HUDEP-2 (cell line): ENCODE data around the gene WBP2NL.
A peak's percentile ranks its signal among the peaks of the same experiment; 100 is the strongest.

Experiments
- DNase-seq, 76 experiments: peaks; one replicate each; lab custom pipeline; 2025; ENCODE audit not compliant: unreplicated experiment in 76 of 76; lab: John Stamatoyannopoulos, UW

WBP2NL gene

DNA sequence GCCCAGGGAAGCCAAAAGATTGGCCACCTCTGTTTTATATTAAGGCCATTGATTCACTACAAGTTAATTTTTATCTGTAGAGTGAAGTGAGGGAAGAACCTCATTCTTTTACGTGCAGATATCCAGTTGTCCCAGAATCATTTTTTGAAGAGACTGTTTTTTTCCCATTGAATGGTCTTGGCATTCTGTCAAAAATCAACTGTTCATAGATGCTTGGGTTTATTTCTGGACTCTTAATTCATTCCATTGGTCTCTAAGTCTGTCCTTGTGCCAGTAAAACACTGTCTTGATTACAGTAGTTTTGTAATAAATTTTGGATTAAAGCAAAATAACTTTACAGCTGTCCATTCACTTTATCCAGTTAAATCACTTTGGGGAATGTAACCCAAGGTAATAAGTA lies 26.8 kb downstream of the WBP2NL start:
- DNase-seq: no peak

DNA sequence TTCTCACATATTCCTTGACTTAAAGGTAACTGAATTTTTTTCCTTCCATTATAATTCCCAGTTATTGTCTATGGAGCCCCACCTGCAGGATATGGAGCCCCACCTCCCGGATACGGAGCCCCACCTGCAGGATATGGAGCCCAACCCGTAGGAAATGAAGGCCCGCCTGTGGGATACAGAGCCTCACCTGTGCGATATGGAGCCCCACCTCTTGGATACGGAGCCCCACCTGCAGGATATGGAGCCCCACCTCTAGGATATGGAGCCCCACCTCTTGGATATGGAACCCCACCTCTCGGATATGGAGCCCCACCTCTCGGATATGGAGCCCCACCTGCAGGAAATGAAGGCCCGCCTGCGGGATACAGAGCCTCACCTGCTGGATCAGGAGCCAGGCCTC lies 28.1 kb downstream of the WBP2NL start:
- DNase-seq: no peak

DNA sequence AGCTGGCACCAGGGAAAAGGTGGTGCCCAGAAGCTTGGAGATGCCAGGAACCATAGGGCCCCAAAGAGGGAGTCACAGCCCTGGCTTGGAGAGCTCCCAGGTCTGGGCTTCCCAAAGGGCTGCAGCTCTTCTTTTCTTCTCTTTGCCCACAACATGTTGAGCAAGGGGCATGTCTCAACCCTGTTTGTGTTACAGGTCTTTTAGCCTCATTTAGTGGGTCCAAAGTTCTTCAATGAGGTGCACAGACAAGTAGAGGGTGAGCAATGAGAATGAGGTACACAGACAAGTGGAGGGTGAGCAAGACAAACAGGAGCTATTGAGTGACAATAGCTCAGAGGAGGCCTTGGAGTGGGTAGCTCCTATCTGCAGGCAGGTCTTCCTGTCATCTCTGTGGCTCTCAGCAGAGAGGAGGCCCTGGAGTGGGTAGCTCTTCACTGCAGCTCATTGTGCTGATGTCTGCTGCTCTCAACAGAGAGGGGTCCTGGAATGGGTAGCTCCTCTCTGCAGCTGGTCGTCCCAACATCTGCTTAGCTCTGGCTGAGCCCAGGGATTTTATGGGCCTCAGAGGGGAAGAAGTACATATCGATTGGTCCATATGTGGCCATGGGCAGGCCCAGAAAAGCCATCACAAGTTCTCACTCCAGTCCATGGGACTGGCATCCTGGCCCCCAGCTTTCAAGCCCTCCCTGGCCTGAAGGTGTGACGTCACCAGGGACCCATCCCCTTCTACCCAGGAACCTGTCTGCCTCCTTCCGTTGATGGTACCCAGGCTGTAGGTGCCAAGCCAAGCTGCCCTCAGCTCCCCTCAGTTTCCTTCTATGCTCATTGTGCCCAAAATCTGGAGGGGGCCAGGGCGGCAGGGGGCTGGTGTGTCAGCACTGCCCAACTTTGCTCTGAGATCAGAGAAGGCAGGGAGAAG lies 34.9 kb downstream of the WBP2NL start:
- DNase-seq: no peak

DNA sequence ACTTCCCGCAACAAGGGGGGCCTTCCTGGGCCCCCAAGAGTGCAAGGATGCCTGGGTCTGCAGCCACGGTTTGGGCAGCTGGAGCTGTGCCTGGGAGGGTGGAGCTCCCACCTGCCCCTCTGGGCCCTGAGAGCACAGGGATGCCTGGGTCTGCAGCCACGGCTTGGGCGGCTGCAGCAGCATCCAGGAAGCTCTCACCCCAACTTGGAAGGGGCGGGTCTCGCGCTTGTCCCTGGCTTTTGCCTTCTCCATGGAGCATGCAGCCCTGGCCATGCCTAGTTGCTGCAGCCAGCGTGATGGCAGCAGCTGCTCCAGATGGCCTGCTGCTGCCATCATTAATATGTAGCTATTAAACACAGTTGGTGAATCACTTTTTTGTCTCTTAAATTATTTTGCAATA lies 36.7 kb downstream of the WBP2NL start:
- DNase-seq: no peak

DNA sequence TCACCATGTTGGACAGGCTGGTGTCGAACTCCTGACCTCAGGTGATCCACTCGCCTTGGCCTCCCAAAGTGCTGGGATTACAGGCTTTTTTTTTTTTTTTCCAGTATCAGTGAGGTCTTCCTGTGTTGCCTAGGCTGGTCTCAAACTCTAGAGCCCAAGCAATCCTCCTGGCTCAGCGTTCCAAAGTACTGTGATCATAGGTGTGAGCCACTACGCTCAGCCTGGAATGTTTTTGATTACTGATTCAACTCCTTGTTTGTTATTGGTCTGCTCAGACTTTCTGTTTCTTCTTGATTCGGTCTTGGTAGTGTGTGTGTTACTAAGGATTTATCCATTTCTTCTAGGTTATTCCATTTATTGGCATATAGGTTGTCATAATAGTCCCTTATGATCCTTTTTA lies 40.7 kb downstream of the WBP2NL start:
- no peak for DNase-seq

DNA sequence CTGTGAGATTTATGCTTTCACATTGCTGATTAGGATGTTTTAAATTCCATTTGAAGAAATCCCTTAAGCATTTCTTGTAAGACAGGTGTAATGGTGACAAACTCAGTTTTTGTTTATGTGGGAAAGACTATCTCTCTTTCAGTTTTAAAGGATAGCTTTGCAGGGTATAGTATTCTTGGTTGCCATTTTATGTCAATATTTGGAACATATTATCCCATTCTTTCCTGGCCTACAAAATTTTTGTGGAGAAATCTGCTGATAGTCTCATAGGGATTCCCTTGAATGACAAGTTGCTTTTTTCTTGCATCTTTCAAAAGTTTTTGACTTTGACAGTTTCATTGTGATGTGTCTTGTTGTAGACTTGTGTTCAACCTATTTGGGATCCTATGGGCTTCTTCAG lies 43.2 kb downstream of the WBP2NL start:
- DNase-seq: no peak

DNA sequence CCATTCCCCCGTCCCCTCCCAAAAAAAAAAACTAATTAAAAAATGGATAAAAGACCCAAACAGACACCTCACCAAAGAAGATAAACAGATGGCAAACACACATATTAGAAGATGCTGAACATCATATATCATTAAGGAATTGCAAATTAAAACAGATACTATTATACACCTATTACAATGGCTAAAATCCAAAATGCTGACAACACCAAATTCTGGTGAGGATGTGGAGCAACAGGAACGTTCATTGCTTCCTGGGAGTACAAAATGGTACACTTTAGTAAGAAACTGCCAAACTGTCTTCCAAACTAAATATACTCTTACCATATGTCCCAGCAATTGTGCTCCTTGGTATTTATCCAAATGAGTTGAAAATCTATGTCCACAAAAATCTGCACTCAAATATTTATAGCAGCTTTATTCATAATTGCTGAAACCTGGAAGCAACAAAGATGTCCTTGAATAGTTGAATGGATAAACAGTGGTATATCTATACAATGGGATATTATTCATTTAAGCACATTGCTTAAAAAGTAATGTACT lies 52.1 kb downstream of the WBP2NL start:
- no peak for DNase-seq

DNA sequence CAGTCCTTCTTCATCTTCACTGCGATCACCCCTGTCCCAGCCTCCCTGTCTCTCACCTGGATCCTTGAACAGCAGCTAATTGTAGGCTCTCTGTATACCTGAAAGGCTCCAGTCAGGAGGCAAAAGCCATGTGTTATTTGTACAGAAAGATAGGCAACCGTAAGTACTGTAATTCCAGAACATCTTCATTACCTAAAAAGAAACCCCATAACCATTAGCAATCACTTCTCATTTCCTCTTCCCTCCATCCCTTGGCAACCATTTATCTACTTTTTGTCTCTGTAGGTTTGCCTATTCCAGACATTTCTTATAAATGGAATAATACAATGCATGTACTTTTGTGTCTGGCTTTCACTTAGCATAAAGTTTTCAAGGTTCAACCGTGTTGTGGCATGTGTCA lies 54.2 kb downstream of the WBP2NL start:
- DNase-seq: no peak

DNA sequence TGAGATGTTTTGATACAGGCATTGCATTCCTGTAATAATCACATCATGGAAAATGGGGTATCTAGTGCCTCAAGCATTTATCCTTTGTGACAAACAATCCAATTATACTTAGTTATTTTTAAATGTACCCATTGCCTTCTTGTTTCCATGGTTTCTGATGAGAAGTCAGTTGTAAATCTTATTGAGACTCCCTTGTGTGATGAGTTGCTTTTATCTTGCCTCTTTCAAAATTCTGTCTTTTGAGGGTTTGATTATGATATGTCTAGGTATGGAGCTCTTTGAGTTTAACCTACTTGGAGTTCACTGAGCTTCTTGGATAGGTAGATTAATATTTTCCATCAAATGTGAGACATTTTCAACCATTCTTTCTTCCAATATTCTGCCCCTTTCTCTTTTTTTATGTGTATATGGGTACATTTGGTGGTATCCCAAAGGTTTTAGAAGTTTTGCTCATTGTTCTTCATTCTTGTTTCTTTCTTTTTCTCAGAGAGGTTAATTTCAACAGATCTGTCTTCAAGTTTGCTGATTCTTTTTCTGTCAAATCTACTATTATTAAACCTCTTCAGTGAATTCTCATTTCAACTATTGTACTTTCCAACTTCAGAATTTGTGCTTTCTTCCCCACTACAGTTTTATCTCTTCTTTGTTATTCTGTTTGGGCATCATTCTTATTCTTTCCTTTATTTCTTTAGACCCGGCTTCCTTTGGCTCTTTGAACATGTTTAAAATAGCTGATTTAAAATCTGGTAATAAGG lies 58.3 kb downstream of the WBP2NL start:
- no peak for DNase-seq

DNA sequence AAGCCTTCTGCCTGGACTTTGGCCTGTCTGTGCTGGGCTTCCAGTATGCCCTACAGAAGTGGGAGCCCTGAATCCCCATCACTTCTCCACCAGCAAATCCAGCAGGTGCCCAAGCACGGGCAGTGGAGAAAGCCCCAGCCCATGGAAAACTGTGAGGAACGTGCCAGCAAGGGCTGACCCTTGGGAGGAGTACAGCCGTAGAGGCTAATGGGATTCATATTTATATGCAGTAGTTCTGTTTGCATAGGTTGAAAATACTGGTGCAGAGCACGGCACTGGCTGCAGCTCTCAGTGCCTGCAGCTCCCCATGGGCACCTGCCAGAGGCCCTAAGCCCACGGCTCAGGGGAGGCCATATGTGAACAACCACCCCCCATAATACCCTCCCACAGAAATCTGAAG lies 61.9 kb downstream of the WBP2NL start:
- DNase-seq: no peak

DNA sequence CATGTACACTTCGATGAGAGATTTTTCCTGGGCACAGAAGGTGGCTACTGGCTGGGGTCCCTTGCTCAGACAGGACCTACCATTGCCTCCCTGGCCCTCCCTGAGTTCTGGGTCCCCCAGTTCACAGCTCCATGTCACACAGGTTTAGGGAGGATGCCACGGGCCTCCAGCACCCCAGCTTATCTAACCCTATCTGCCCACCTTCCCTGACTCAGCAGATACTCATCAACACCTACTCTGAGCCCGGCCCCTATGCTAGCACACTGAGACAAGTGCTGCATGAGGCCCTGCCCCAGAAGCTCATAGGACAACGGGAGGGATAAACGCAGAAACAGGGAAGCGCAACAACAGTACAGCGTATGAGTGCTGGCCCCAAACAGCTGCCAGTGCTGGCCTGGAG lies 62.5 kb downstream of the WBP2NL start:
- no peak for DNase-seq

DNA sequence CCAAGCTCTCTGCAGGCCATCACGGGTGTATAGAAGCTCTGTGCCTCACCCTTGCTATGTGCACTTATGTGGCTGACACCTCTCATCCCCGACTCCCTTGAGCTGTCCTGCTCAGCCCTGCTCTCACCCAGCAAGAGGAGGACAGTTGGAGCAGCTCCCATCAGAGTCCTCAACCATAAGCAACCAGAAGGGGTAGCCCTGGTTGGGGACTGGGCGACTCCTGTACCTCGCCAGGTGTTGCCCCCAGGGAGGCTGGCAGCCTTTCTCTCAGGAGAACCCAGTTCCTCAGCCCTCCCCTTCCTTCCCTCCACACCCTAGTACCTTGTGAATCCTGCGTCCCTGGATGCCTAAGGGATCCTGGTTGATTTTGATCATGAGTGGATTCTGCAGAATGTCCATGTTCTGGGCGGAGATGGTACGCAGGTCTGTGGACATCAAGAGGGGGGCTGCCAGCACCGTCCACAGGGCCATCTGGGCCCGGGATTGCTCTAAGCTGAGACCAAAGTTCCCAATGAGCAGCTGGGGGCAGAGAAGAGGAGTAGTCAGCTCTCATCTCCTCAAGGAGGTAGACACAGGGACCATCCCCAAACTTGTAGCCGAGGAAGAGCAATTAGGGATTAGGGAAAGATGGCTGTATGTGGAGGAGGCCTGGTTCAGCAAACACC lies 64.0 kb downstream of the WBP2NL start:
- DNase-seq: no peak

DNA sequence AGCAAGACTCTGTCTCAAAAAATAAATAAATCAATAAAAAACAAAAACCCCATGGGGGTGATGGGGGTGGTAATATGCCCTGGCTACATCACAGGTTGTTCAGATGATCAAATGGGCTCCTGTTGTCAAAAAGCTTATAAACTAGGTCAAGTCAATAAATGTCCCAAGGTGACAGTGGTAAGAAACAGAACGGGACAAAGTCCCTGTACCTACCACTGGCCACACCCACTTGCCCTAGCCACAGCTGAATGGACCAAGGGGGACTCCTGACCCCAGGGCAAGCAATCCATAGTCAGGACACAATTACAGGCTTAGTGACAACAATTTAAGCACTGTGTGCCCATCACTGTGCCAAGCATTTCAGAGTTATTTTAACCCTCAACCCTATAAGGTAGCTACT lies 66.0 kb downstream of the WBP2NL start:
- DNase-seq: no peak

DNA sequence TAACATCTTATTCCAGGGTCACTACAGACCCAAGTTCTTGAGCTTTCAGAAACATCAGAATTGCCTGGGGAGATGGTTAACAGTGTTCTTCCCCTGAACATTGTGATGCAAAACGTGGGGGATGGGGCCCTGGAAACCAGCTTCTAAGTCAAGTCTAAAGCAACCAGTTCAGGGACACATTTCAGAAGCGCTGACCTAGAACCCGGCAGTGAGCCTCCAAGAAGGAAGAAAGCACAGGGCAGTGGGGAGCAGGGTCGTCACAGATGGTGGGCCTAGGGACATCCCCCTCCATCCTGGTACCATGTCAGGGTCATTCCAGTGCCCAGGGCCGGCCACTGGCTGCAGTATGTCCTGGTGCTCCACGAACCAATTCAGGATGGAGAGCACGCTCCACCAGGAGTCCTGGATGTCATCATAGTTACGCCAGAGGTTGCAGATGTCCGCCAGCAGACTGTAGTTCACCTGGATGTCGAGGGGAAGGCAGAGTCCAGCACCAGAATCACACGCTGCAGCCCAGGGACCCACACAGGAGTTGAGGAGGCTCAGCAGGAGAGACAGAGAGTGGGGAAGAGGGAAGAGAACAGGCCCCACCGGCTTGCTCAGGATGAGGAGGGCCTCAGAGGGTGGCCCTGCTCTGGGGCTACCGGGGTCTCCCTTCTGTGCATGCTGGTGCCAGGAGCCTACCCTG lies 67.0 kb downstream of the WBP2NL start:
- DNase-seq: no peak

DNA sequence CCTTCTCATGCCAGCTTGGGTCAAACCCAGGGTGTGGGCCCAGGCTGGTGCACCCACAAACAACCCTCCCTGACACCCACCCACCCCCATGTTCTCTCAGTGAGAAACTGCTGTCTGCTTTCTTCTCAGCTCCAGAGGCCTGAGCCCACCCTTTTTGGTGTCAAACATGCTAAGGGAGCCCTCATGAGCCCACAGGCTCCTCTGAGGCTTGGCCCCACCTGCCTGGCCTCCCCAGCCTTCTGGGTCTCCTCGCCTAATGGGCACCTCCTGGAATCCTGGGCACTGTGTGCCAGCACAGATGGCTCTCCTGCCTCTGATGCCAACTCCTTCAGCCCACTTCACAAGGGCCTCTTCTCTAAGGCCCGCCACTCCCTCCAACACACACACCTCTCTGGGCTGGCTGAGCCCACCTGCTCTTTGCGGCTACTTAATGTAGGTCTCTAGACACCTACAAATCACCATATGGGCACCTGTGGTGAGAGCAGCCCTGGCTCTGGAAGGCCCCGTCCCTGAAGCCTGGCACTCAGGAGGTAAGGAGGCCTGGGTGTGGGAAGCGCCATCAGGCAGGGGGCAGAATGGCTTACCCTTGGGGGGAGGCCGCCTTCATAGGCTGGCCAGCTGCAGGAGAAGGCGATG lies 67.7 kb downstream of the WBP2NL start:
- no peak for DNase-seq

DNA sequence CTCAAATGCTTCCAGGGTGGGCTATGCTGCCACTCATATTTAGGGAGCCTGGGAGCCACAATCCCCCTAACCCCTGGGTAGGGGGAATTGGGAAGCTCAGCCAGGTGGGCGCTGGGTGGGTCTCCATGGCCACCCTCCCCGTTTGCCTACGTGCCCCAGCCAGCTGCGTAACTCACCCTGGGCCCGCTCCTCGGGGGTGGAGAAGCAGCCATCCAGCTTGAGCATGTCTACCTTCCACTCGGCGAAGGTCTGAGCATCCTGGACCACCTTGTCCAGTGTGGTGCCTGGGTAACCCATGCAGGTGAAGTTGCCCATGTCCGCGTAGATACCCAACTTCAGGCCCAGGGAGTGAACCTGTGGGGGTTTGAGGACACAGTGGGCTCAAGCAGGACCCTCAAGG lies 68.3 kb downstream of the WBP2NL start:
- no peak for DNase-seq

DNA sequence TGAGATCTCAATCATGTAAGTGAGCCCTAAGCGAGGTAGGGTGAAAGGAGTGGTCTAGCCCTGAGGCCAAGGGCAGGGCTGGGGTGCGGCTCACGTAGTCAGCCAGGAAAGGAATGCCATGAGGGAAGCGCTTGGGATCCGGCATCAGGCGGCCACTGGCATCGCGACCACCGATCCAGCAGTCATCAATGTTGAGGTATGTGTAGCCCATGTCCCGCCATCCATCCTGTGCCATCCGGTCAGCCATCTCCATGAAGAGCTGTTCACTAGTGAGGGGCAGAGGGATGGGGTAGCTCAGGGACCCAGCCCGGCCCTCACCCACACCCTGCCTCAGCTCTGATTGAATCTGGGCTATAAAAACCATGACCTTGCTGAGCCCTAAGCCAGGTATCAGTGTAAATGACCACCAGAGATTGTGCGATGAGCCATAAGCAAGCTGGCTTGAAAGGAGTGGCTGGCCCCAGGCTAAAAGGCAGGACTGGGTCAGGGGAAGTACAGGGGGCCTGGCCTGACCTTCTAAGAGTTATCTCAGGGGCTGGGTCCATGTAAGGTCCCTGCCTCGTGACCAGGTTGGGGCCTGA lies 69.2 kb downstream of the WBP2NL start:
- no peak for DNase-seq

DNA sequence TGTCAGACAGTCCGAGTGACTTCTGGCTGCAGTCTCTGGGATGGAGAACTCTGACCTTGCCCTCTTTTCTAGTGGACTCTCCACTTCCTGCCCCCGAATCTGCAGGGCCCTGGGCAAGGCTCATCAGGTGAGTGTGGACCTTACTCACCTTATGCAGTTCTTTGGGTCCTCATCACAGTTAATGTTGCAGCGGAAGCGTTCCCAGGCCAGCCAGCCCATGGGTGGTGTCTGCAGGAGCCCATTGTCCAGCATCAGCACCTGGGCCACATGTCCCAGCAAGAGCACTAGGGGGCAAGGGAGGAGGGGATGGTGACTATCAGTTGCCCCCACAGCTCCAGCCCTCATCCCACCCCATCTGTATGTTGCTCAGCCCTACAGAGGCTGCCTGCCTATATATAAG lies 69.7 kb downstream of the WBP2NL start:
- no peak for DNase-seq

DNA sequence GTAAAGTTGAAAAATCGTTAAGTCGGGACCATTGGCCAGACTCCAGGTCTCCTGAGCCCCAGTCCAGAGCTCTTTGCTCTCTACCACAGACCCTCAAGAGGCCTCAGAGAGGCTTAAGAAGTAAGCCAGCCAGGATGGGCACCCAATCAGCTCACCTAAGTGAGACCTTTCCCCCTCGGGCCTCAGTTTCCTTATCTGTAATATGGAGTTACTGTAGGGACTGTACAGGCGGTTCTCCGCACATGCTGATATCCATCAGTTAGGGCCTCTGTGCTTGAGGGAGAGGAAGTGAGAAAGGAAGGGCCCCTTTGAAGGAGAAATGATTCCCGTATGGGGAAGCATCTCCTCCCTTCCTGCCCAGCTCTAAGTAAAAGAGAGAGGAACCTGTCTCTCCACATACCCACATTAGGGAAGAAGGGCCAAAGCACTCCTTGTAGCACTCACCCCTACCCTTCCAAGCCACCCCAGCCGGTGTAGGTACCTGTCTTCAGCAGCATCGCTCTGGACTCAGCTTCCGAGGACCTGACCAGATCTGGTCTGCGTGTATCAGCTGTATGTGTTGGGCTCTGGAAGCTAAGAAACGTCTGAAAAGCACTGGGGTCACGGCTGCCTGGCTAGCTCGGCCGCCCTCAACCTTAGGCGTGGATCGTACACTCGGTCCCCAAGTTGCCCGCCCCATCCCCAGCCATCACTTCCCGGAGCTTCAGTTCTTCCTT lies 71.4 kb downstream of the WBP2NL start:
- DNase-seq: peak in 7 of 76 experiments; percentile 4 to 65 (median 45)
